HEK293 (cell line): ENCODE results near the gene RAP1B.

Experiments used
- CTCF ChIA-PET: fragments of 350-600 bp; formaldehyde crosslinking; extraction: SDS; loops from one replicate; lab custom pipeline; 2021; ENCODE audit warnings: antibody characterized with exemption; lab: Yijun Ruan, JAX
- POLR2A ChIA-PET: fragments of 300-600 bp; formaldehyde crosslinking; extraction: SDS; loops from one replicate; lab custom pipeline; 2020; ENCODE audit warnings: antibody characterized with exemption, inconsistent platforms; lab: Yijun Ruan, JAX
- H3K27ac ChIP-seq: fragments of 200-500 bp; sonication (Bioruptor generic); 2 replicates; pipeline ENCODE4 v1.5.1; 2014; ENCODE audit warnings: low read depth, low read length, control low read depth, inconsistent platforms; ENCODE audit errors: extremely low read depth
- H3K36me3 ChIP-seq, 2 experiments: fragments of 200-500 bp in 1 of 2; sonication (Bioruptor generic) in 1 of 2; 1 replicate in 1 of 2; 2 replicates in 1 of 2; pipeline ENCODE4 v1.5.1; 2014 to 2017; ENCODE audit warnings: inconsistent platforms in 2 of 2, low read length in 2 of 2; ENCODE audit not compliant: control insufficient read depth in 2 of 2, insufficient read depth in 1 of 2
- H3K4me1 ChIP-seq: fragments of 200-500 bp; sonication (Bioruptor generic); 2 replicates; pipeline ENCODE4 v1.5.1; 2014; ENCODE audit warnings: mild to moderate bottlenecking, low read length, inconsistent platforms; ENCODE audit not compliant: control insufficient read depth, insufficient read depth
- H3K4me3 ChIP-seq: 2 replicates; pipeline ENCODE4 v1.5.1; 2011; ENCODE audit warnings: low read depth, mild to moderate bottlenecking, control low read depth, low read length, moderate library complexity
- H3K9me3 ChIP-seq: fragments of 200-500 bp; sonication (Bioruptor generic); 2 replicates; pipeline ENCODE4 v1.5.1; 2014; ENCODE audit warnings: low read depth, low read length, inconsistent platforms; ENCODE audit not compliant: control insufficient read depth, insufficient read depth
- ATF2 ChIP-seq: fragments of 450-650 bp; formaldehyde crosslinking; IDR thresholded peaks from 2 replicates; pipeline ENCODE4 v1.5.1; 2016; ENCODE audit warnings: missing biosample characterization, missing genetic modification characterization, low read depth
- IKZF3 ChIP-seq: fragments of 450-650 bp; IDR thresholded peaks from 2 replicates; pipeline ENCODE4 v1.5.0; 2018; ENCODE audit warnings: missing biosample characterization, mild to moderate bottlenecking, missing genetic modification characterization, moderate library complexity
- REPIN1 ChIP-seq: fragments of 450-650 bp; formaldehyde crosslinking; IDR thresholded peaks from 2 replicates; pipeline ENCODE4 v1.5.1; 2017; ENCODE audit warnings: missing biosample characterization, missing genetic modification characterization, low read depth
- TCF7L2 ChIP-seq: IDR thresholded peaks from 2 replicates; pipeline ENCODE4 v1.6.1; 2011; ENCODE audit warnings: low read depth, mild to moderate bottlenecking, inconsistent platforms, low read length, moderate library complexity, borderline replicate concordance
- TSHZ1 ChIP-seq: fragments of 450-650 bp; formaldehyde crosslinking; IDR thresholded peaks from 2 replicates; pipeline ENCODE4 v1.5.1; 2016; ENCODE audit warnings: missing biosample characterization, missing genetic modification characterization, borderline replicate concordance
- ZBTB17 ChIP-seq: fragments of 450-650 bp; formaldehyde crosslinking; IDR thresholded peaks from 2 replicates; pipeline ENCODE4 v1.5.1; 2016; ENCODE audit warnings: missing biosample characterization, missing genetic modification characterization
- ZFP69B ChIP-seq: fragments of 450-650 bp; formaldehyde crosslinking; IDR thresholded peaks from 2 replicates; pipeline ENCODE4 v1.5.1; 2016; ENCODE audit warnings: missing biosample characterization, missing genetic modification characterization
- ZNF121 ChIP-seq: fragments of 450-650 bp; formaldehyde crosslinking; IDR thresholded peaks from 2 replicates; pipeline ENCODE4 v1.5.1; 2016; ENCODE audit warnings: missing biosample characterization, missing genetic modification characterization
- ZNF174 ChIP-seq: fragments of 450-650 bp; formaldehyde crosslinking; IDR thresholded peaks from 2 replicates; pipeline ENCODE4 v1.5.0; 2017; ENCODE audit warnings: missing biosample characterization, mild to moderate bottlenecking, missing genetic modification characterization
- ZNF24 ChIP-seq: fragments of 450-650 bp; formaldehyde crosslinking; IDR thresholded peaks from 2 replicates; pipeline ENCODE4 v1.5.1; 2016; ENCODE audit warnings: missing biosample characterization, missing genetic modification characterization
- ZNF26 ChIP-seq: fragments of 450-650 bp; formaldehyde crosslinking; IDR thresholded peaks from 2 replicates; pipeline ENCODE4 v1.5.1; 2016; ENCODE audit warnings: missing biosample characterization, missing genetic modification characterization
- ZNF324 ChIP-seq: fragments of 450-650 bp; formaldehyde crosslinking; IDR thresholded peaks from 2 replicates; pipeline ENCODE4 v1.5.1; 2016; ENCODE audit warnings: missing biosample characterization, missing genetic modification characterization
- ZNF366 ChIP-seq: fragments of 450-650 bp; formaldehyde crosslinking; conservative IDR thresholded peaks from 2 replicates; pipeline ENCODE4 v1.5.1; 2016; ENCODE audit warnings: missing biosample characterization, missing genetic modification characterization
- ZNF473 ChIP-seq: fragments of 450-650 bp; formaldehyde crosslinking; IDR thresholded peaks from 2 replicates; pipeline ENCODE4 v1.5.1; 2017; ENCODE audit warnings: missing biosample characterization, missing genetic modification characterization
- ZNF639 ChIP-seq: fragments of 450-650 bp; formaldehyde crosslinking; IDR thresholded peaks from 2 replicates; pipeline ENCODE4 v1.5.1; 2016; ENCODE audit warnings: missing biosample characterization, missing genetic modification characterization
- ZNF785 ChIP-seq: fragments of 450-650 bp; formaldehyde crosslinking; IDR thresholded peaks from 2 replicates; pipeline ENCODE4 v1.5.1; 2016; ENCODE audit warnings: missing biosample characterization, missing genetic modification characterization
- ZNF791 ChIP-seq: fragments of 450-650 bp; formaldehyde crosslinking; IDR thresholded peaks from 2 replicates; pipeline ENCODE4 v1.5.1; 2016; ENCODE audit warnings: missing biosample characterization, missing genetic modification characterization
- ZNF792 ChIP-seq: fragments of 450-650 bp; formaldehyde crosslinking; IDR thresholded peaks from 2 replicates; pipeline ENCODE4 v1.5.1; 2016; ENCODE audit warnings: missing biosample characterization, missing genetic modification characterization

RAP1B gene

GRCh38 chr12:68632486-68632885, 21.8 kb downstream of the RAP1B start (continued):
- TF ChIP-seq TCF7L2, result no peak
- no peak for TF ChIP-seq ZNF174 (tag by site-specific recombination)
- TF ChIP-seq IKZF3 (tag by site-specific recombination), result no peak
- no peak for TF ChIP-seq REPIN1 (tag by site-specific recombination)
- TF ChIP-seq ZNF24 (tag by site-specific recombination), result no peak
- no peak for TF ChIP-seq ZNF639 (tag by site-specific recombination)
- no peak for TF ChIP-seq ZNF366 (tag by site-specific recombination)
- no peak for TF ChIP-seq ZNF26 (tag by site-specific recombination)

- ChIA-PET CTCF (no interaction called here), POLR2A (no interaction called here)
- TF ChIP-seq ZBTB17 (tag by site-specific recombination) (peak; percentile 62; the same call in 1 of the 2 replicates), ZNF324 (tag by site-specific recombination) (no peak), ZNF473 (tag by site-specific recombination) (no peak), TSHZ1 (tag by site-specific recombination) (no peak), ZNF792 (tag by site-specific recombination) (no peak), ZNF785 (tag by site-specific recombination) (no peak), ZNF791 (no peak), ZFP69B (no peak), ATF2 (tag by site-specific recombination) (no peak), ZNF121 (tag by site-specific recombination) (0 out of 2 replicates have a peak, but pooled peaks have one; percentile 66)
- Histone ChIP-seq H3K4me1 (peaks cover 17% of the 10 kb centered on the region), H3K36me3 (no peaks in the 10 kb centered on the region; a peak in 1 of 3 replicates), H3K4me3 (no peak overlapping the region), H3K9me3 (no peaks in the 10 kb centered on the region), H3K27ac (no peak overlapping the region)
Measured at GRCh38 chr12:68633614-68634558, 23.2 kb downstream of the RAP1B start.
